T-cell (primary cell): ENCODE data around the gene FAM50A. TPM values are rescaled to one million over a fixed set of nuclear protein-coding genes. Genes with fewer than 3 reads are reported as not detected.
A peak's percentile ranks its signal among the peaks of the same experiment; 100 is the strongest.

Source experiments
- ATAC-seq, 4 experiments: fragments of 200-7000 bp in 3 of 4; fragments of 150-1000 bp in 1 of 4; cut with Tn5 transposase; replicated peaks in 1 of 4; 1 replicate in 3 of 4; 2 replicates in 1 of 4; pipeline ENCODE4 v1.10.0; 2021; ENCODE audit warnings: moderate library complexity in 3 of 4, mild to moderate bottlenecking in 2 of 4, moderate number of reproducible peaks in 1 of 4
- CTCF ChIA-PET, 2 donors: fragments of 300-600 bp; sonication (Branson Sonifier 250); formaldehyde crosslinking; loops; one replicate each; lab custom pipeline; 2022; ENCODE audit warnings: antibody characterized with exemption in 2 of 2; lab: Charles Lee
- POLR2A ChIA-PET, 2 donors: fragments of 300-600 bp; sonication (Branson Sonifier 250); formaldehyde crosslinking; loops; one replicate each; lab custom pipeline; 2022; ENCODE audit warnings: antibody characterized with exemption in 2 of 2; lab: Charles Lee
- DNase-seq, 35 experiments: peaks; one replicate each; pipeline versions ENCODE4 v3.0.0 to v3.0.0-alpha.2; 2013 to 2023
- H3K27ac ChIP-seq: one replicate; pipeline ENCODE4 v1.5.1; 2013; ENCODE audit warnings: low read length
- H3K27me3 ChIP-seq, 2 experiments: replicated peaks in 1 of 2; 1 replicate in 1 of 2; 2 replicates in 1 of 2; pipeline versions ENCODE4 v1.6.1 to v1.7.0; 2013; ENCODE audit warnings: low read length in 1 of 2, mixed read lengths in 1 of 2; ENCODE audit not compliant: control insufficient read depth in 2 of 2, insufficient read depth in 2 of 2; ENCODE audit errors: extremely low read depth in 1 of 2
- H3K36me3 ChIP-seq, 2 donors: 1 replicate in 1 of 2; 2 replicates in 1 of 2; pipeline versions ENCODE4 v1.6.1 to v1.7.0; 2013; ENCODE audit warnings: low read length in 1 of 2; ENCODE audit not compliant: control insufficient read depth in 2 of 2, insufficient read depth in 1 of 2; ENCODE audit errors: extremely low read depth in 1 of 2
- H3K4me1 ChIP-seq, 2 experiments: 1 replicate in 1 of 2; 2 replicates in 1 of 2; pipeline versions ENCODE4 v1.6.1 to v1.7.0; 2013; ENCODE audit warnings: low read length in 2 of 2, mixed read lengths in 1 of 2; ENCODE audit not compliant: insufficient read depth in 2 of 2, control insufficient read depth in 1 of 2; ENCODE audit errors: extremely low read depth in 1 of 2
- H3K4me3 ChIP-seq, 2 donors: 1 replicate in 1 of 2; 2 replicates in 1 of 2; pipeline versions ENCODE4 v1.5.1 to v1.7.0; 2013; ENCODE audit warnings: mild to moderate bottlenecking in 2 of 2, low read length in 1 of 2, moderate library complexity in 1 of 2; ENCODE audit not compliant: control insufficient read depth in 1 of 2; ENCODE audit errors: extremely low read depth in 1 of 2
- H3K9me3 ChIP-seq: 2 replicates; pipeline ENCODE4 v1.7.0; 2013
- H3K27ac Mint-ChIP-seq, 2 donors: one replicate each; pipeline ENCODE4 v1.8.0; 2020 to 2021; ENCODE audit warnings: mild to moderate bottlenecking in 2 of 2, mixed read lengths in 2 of 2
- H3K27me3 Mint-ChIP-seq, 2 donors: one replicate each; pipeline ENCODE4 v1.8.0; 2021 to 2022; ENCODE audit warnings: mixed read lengths in 2 of 2
- H3K36me3 Mint-ChIP-seq: one replicate; pipeline ENCODE4 v1.8.0; 2021; ENCODE audit warnings: mixed read lengths
- H3K4me1 Mint-ChIP-seq, 3 donors: one replicate each; pipeline ENCODE4 v1.8.0; 2020 to 2022; ENCODE audit warnings: mixed read lengths in 3 of 3, mild to moderate bottlenecking in 1 of 3
- H3K4me3 Mint-ChIP-seq, 3 donors: one replicate each; pipeline ENCODE4 v1.8.0; 2020 to 2022; ENCODE audit warnings: mild to moderate bottlenecking in 3 of 3, mixed read lengths in 3 of 3, moderate library complexity in 3 of 3
- H3K9me3 Mint-ChIP-seq, 3 donors: one replicate each; pipeline ENCODE4 v1.8.0; 2020 to 2022; ENCODE audit warnings: mixed read lengths in 3 of 3
- WGBS: methylation state at CpG from one replicate; pipeline ENCODE4 v1.1.5; 2013; ENCODE audit warnings: missing lambda C conversion rate; ENCODE audit not compliant: insufficient coverage; 5-methylcytosine and 5-hydroxymethylcytosine counted together
- total RNA-seq, 35 experiments: library from RNA in 6 of 35; stranded (reverse) in 6 of 35; fragments of 120-200 nt in 1 of 35; gene quantifications; one replicate each; pipeline versions ENCODE4 v1.2.1 to v1.2.4 and lab custom pipeline; 2013 to 2026

The FAM50A gene
- total RNA-seq, 5 donors from 2014 or later (not counting 1 experiment from before 2014, with no cell fraction given) = 34.9 to 60.5 (median 51.9) TPM

DNA sequence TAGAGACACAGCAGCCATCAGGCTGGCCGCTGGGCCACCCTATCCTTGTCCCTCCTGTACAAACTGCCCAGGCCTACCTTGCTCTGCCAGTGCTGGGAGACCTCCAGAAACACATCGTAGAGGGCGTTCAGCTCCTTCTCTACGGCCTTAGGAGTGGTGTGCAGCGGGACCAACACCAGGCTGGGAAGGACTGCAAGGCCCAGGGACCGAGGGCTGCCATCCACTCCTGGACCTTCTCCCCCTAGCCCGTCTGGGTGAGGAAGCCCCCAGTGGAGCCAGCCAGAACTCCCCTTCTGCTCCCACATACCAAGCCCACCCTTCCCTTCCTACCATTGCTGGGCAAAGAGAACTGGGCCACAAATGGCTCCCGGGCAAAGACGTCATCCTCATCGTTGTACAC lies 40.7 kb upstream of the FAM50A start:
- Histone ChIP-seq H3K4me3 (no peak overlapping the region), H3K27me3 (no peaks in the 10 kb centered on the region), H3K27ac (no peak overlapping the region), H3K4me1 (peaks cover 3 to 25% of the 10 kb centered on the region in 2 experiments), H3K9me3 (no peaks in the 10 kb centered on the region), H3K36me3 (peaks cover 0 to 20% of the 10 kb centered on the region in 2 donors)
- no peak overlapping the region for H3K4me3 Mint-ChIP-seq
- 94% methylated on average over 3 of the region's 10 CpGs for WGBS
- ChIA-PET POLR2A (no interaction called here), CTCF (no interaction called here)
- peaks cover 22% of the 10 kb centered on the region for H3K36me3 Mint-ChIP-seq
- no peaks in the 10 kb centered on the region for H3K9me3 Mint-ChIP-seq
- no peaks in the 10 kb centered on the region for H3K27me3 Mint-ChIP-seq
- DNase-seq (no peak), ATAC-seq (no peak)
- H3K4me1 Mint-ChIP-seq = peaks cover 17 to 26% (median 20%) of the 10 kb centered on the region in 3 donors
- no peak overlapping the region for H3K27ac Mint-ChIP-seq

DNA sequence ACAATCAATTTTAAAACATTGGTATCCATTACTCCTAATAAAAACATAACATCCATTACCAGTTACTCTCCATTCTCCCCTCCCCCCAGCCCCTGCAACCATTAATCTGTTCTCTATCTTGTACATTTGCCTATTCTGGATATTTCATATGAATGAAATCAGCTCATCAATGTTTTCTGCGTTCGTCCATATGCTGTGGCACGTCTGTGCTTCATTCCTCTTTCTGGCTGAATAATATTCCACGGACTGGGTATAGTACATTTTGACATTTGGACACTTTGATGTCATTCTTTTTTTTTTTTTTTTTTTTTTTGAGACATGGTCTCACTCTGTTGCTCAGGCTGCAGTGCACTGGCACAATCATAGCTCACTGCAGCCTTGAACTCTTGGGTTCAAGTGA lies 40.1 kb upstream of the FAM50A start:
- no peak overlapping the region for H3K27ac Mint-ChIP-seq

DNA sequence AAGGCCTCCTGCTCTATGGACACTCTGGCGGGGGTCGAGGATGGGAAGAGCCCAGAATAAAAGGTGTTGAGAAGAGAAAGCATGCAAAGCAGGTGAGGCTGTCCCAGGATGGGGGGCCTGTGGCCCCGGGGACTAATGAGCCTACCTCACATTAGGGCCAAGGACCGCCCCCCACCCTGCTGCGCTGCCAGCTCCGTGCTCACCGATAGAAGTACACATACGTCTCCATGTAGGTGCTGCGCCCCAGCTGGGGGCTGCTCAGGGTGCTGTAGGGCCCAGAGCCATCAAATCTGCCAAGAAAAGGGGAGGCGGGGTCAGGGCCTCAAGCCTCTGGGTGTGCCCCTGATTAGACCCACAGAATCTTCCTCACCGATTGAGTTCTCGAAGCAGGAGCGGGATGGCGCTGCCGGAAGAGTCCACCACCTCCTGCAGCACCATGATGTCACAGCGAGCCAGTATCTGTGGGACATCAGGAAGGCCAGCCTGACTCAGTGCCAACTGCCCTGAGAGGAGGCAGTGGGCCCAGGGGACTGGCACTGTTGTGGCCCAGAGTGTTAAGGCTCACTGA lies 39.2 kb upstream of the FAM50A start:
- ChIA-PET CTCF (no interaction called here), POLR2A (no interaction called here)
- Mint-ChIP-seq H3K27me3 (no peaks in the 10 kb centered on the region), H3K36me3 (peaks cover 8% of the 10 kb centered on the region), H3K4me1 (peaks cover 13 to 26% (median 15%) of the 10 kb centered on the region in 3 donors), H3K9me3 (no peaks in the 10 kb centered on the region), H3K4me3 (no peak overlapping the region), H3K27ac (no peak overlapping the region)
- Histone ChIP-seq H3K4me3 (no peak overlapping the region), H3K27me3 (no peaks in the 10 kb centered on the region), H3K9me3 (no peaks in the 10 kb centered on the region), H3K4me1 (peaks cover 0 to 23% of the 10 kb centered on the region in 2 experiments), H3K27ac (no peak overlapping the region), H3K36me3 (peaks cover 0 to 12% of the 10 kb centered on the region in 2 donors)
- DNase-seq (no peak), ATAC-seq (no peak)
- 92% methylated on average over 4 of the region's 16 CpGs for WGBS

More for the DNA sequence above, 40.1 kb upstream of the FAM50A start:
- no peaks in the 10 kb centered on the region for H3K9me3 Mint-ChIP-seq
- H3K36me3 ChIP-seq = peaks cover 0 to 20% of the 10 kb centered on the region in 2 donors
- H3K4me3 Mint-ChIP-seq = no peak overlapping the region
- peaks cover 21 to 30% (median 21%) of the 10 kb centered on the region in 3 donors for H3K4me1 Mint-ChIP-seq
- POLR2A ChIA-PET = no interaction called here
- no peak overlapping the region for H3K4me3 ChIP-seq
- CTCF ChIA-PET = no interaction called here
- H3K27ac ChIP-seq = no peak overlapping the region
- no CpG with 5 or more reads among the region's 4 CpGs for WGBS
- H3K4me1 ChIP-seq = peaks cover 3 to 26% of the 10 kb centered on the region in 2 experiments
- no peaks in the 10 kb centered on the region for H3K27me3 Mint-ChIP-seq
- H3K27me3 ChIP-seq = no peaks in the 10 kb centered on the region
- H3K9me3 ChIP-seq = no peaks in the 10 kb centered on the region
- ATAC-seq (no peak), DNase-seq (no peak)
- H3K36me3 Mint-ChIP-seq = peaks cover 17% of the 10 kb centered on the region

GRCh38 chrX:154408659-154409221 lies 35.2 kb upstream of the FAM50A start:
- ChIA-PET CTCF (no interaction called here), POLR2A (no interaction called here)
- peaks cover 13 to 23% (median 16%) of the 10 kb centered on the region in 3 donors for H3K4me1 Mint-ChIP-seq
- Histone ChIP-seq H3K36me3 (peaks cover 0 to 2% of the 10 kb centered on the region in 2 donors), H3K27ac (peak overlapping the region; percentile 29), H3K27me3 (no peaks in the 10 kb centered on the region), H3K9me3 (no peaks in the 10 kb centered on the region), H3K4me1 (peaks cover 2 to 27% of the 10 kb centered on the region in 2 experiments), H3K4me3 (peak overlapping the region; percentile 25 to 28)
- ATAC-seq (no peak), DNase-seq (no peak)
- peak overlapping the region; percentile 52 to 81 for H3K27ac Mint-ChIP-seq
- H3K36me3 Mint-ChIP-seq = no peaks in the 10 kb centered on the region
- 39% methylated on average over 3 of the region's 10 CpGs for WGBS
- no peaks in the 10 kb centered on the region for H3K27me3 Mint-ChIP-seq
- no peaks in the 10 kb centered on the region for H3K9me3 Mint-ChIP-seq
- H3K4me3 Mint-ChIP-seq = peak overlapping the region; percentile 34 to 58 (median 54)

DNA sequence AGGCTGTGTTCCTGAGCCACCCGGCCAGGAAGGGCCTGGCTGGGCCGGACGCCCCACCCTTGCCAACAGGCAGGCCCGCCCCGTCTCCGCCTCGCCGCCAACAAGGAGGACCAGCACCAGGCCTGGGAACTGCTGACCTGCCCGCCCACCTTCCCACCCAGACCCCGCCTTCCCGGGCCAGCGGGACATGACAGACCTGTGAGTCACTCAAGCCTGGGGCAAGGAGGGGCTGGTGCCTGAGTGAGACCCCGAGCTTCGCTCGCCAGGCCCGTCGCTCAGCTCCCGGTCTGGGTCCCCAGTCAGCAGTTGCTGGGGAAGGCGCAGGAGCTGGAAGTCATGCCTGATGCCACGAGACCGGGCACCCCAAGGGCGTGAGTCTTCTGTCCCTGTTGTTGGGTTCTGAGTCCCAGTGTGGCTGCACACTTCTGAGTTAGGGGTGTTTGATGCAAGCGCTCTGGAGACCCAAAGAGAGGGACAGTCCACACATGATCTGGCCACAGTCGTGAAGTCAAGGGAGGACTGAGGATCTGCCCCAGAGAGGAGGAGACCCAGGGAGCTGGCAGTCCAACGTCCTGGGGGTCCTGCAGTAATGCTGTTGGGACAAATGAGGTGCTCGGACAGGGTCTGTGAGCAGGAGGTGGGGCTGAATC lies 34.6 kb upstream of the FAM50A start, which contains the start of gene DNASE1L1:
Gene DNASE1L1 (minus strand): TSS at position 33 of the 650 bp plus-strand sequence. CDS start 3,686 bp downstream, outside the sequence.
- Histone ChIP-seq H3K27me3 (no peaks in the 10 kb centered on the region), H3K4me1 (peaks cover 2 to 27% of the 10 kb centered on the region in 2 experiments), H3K27ac (peak within 1 kb of the TSS; percentile 29), H3K4me3 (peak within 1 kb of the TSS; percentile 25 to 28), H3K36me3 (peaks cover 0 to 6% of the 10 kb centered on the region in 2 donors), H3K9me3 (no peaks in the 10 kb centered on the region)
- DNase-seq (peak in 4 of 35 experiments; percentile 13 to 50 (median 24)), ATAC-seq (no peak)
- POLR2A ChIA-PET = interaction anchor here in 1 of 2 donors (0.7 kb wide), 1 partner anchor 13 kb away, joined by 4 read pairs; no protein-coding TSS in a partner anchor
- peak within 1 kb of the TSS; percentile 52 to 81 for H3K27ac Mint-ChIP-seq
- no peaks in the 10 kb centered on the region for H3K27me3 Mint-ChIP-seq
- peaks cover 13 to 23% (median 16%) of the 10 kb centered on the region in 3 donors for H3K4me1 Mint-ChIP-seq
- H3K9me3 Mint-ChIP-seq = no peaks in the 10 kb centered on the region
- H3K36me3 Mint-ChIP-seq = no peaks in the 10 kb centered on the region
- CTCF ChIA-PET = interaction anchor here in 1 of 2 donors (0.7 kb wide), 1 partner anchor 53 kb away, joined by 3 read pairs; no protein-coding TSS in a partner anchor
- H3K4me3 Mint-ChIP-seq = peak within 1 kb of the TSS; percentile 34 to 58 (median 54)
- WGBS = 74% methylated on average over 20 of the region's 26 CpGs

- ChIA-PET CTCF (no interaction called here), POLR2A (interaction anchor here in 1 of 2 donors (0.9 kb wide), 1 partner anchor 41 kb away, joined by 3 read pairs; no protein-coding TSS in a partner anchor)
- WGBS = 0% methylated on average over 15 of the region's 29 CpGs
- Mint-ChIP-seq H3K9me3 (no peaks in the 10 kb centered on the region), H3K27me3 (no peaks in the 10 kb centered on the region), H3K36me3 (no peaks in the 10 kb centered on the region), H3K4me3 (peak overlapping the region; percentile 81 to 83 (median 83)), H3K4me1 (peaks cover 13 to 23% (median 16%) of the 10 kb centered on the region in 3 donors), H3K27ac (peak overlapping the region; percentile 82 to 90)
- ATAC-seq (peak; percentile 69 to 86 (median 82)), DNase-seq (peak in 12 of 35 experiments; percentile 9 to 46 (median 32))
- Histone ChIP-seq H3K4me3 (peak overlapping the region; percentile 55 to 60), H3K4me1 (peaks cover 2 to 27% of the 10 kb centered on the region in 2 experiments), H3K27me3 (no peaks in the 10 kb centered on the region), H3K27ac (peak overlapping the region; percentile 56), H3K9me3 (no peaks in the 10 kb centered on the region), H3K36me3 (peaks cover 0 to 6% of the 10 kb centered on the region in 2 donors)
Measured at GRCh38 chrX:154411981-154412340, 32.0 kb upstream of the FAM50A start.
